B cell (primary cell): ENCODE measurements around the gene HOXA9. TPM values are rescaled to one million over a fixed set of nuclear protein-coding genes. Genes with fewer than 3 reads are reported as not detected.
A peak's percentile ranks its signal among the peaks of the same experiment; 100 is the strongest.

Source experiments
- ATAC-seq: fragments of 200-7000 bp; cut with Tn5 transposase; one replicate; pipeline ENCODE4 v1.10.0; 2021; ENCODE audit warnings: low read depth, mild to moderate bottlenecking, moderate number of reproducible peaks, moderate library complexity
- CTCF ChIA-PET: fragments of 350-600 bp; sonication (Branson Sonifier 250); formaldehyde crosslinking; loops from one replicate; lab custom pipeline; 2021; ENCODE audit warnings: antibody characterized with exemption, inconsistent platforms; lab: Charles Lee
- POLR2A ChIA-PET: fragments of 350-600 bp; sonication (Branson Sonifier 250); formaldehyde crosslinking; loops from one replicate; lab custom pipeline; 2021; ENCODE audit warnings: antibody characterized with exemption; lab: Charles Lee
- DNase-seq: peaks from one replicate; pipeline ENCODE4 v3.0.0; 2013
- H2AFZ ChIP-seq: 2 replicates; pipeline ENCODE4 v1.6.1; 2012; ENCODE audit warnings: mild to moderate bottlenecking, low read depth, low read length; ENCODE audit not compliant: insufficient read depth, poor library complexity, severe bottlenecking
- H3K27ac ChIP-seq, 2 donors: 1 replicate in 1 of 2; 2 replicates in 1 of 2; pipeline ENCODE4 v1.5.1; 2012 to 2013; ENCODE audit warnings: low read length in 2 of 2, mild to moderate bottlenecking in 2 of 2, moderate library complexity in 1 of 2
- H3K27me3 ChIP-seq, 4 experiments: fragments of 200-600 bp in 1 of 4; sonication (generic) in 1 of 4; replicated peaks in 1 of 4; 1 replicate in 2 of 4; 2 replicates in 2 of 4; pipeline versions ENCODE4 v1.6.1 to v1.7.0; 2013 to 2016; ENCODE audit warnings: low read length in 3 of 4, mild to moderate bottlenecking in 2 of 4, mixed read lengths in 1 of 4, moderate library complexity in 1 of 4; ENCODE audit not compliant: insufficient read depth in 4 of 4, control insufficient read depth in 3 of 4; ENCODE audit errors: control extremely low read depth in 1 of 4
- H3K36me3 ChIP-seq, 2 experiments: replicated peaks in 1 of 2; 1 replicate in 1 of 2; 2 replicates in 1 of 2; pipeline versions ENCODE4 v1.6.1 to v1.7.1; 2013; ENCODE audit warnings: low read length in 1 of 2; ENCODE audit not compliant: insufficient read depth in 2 of 2, control insufficient read depth in 1 of 2; ENCODE audit errors: control extremely low read depth in 1 of 2, extremely low read depth in 1 of 2
- H3K4me1 ChIP-seq, 2 donors: fragments of 200-600 bp in 1 of 2; sonication (generic) in 1 of 2; 1 replicate in 1 of 2; 2 replicates in 1 of 2; pipeline versions ENCODE4 v1.5.1 to v1.6.1; 2013 to 2017; ENCODE audit warnings: low read length in 2 of 2; ENCODE audit not compliant: control insufficient read depth in 2 of 2, insufficient read depth in 2 of 2
- H3K4me2 ChIP-seq: replicated peaks from 2 replicates; pipeline ENCODE3; 2012; ENCODE audit warnings: mild to moderate bottlenecking, low read depth, low read length; ENCODE audit not compliant: poor library complexity, severe bottlenecking
- H3K4me3 ChIP-seq, 5 experiments: fragments of 200-600 bp in 1 of 5; sonication (generic) in 1 of 5; 1 replicate in 3 of 5; 2 replicates in 2 of 5; pipeline versions ENCODE4 v1.5.1 to v1.7.0; 2011 to 2016; ENCODE audit warnings: low read length in 4 of 5, mild to moderate bottlenecking in 4 of 5, low read depth in 2 of 5, control low read depth in 1 of 5, moderate library complexity in 1 of 5; ENCODE audit not compliant: insufficient read depth in 1 of 5; ENCODE audit errors: control extremely low read depth in 1 of 5, extremely low read depth in 1 of 5
- H3K79me2 ChIP-seq: fragments of 200-600 bp; sonication (generic); one replicate; pipeline ENCODE4 v1.6.0; 2016; ENCODE audit warnings: low read length; ENCODE audit not compliant: control insufficient read depth, insufficient read depth
- H3K9ac ChIP-seq: fragments of 200-600 bp; sonication (generic); 2 replicates; pipeline ENCODE4 v1.6.1; 2017; ENCODE audit warnings: mild to moderate bottlenecking, low read length, moderate library complexity
- H3K9me3 ChIP-seq, 3 donors: one replicate each; pipeline versions ENCODE4 v1.6.1 to v1.7.1; 2013; ENCODE audit warnings: low read length in 2 of 3; ENCODE audit not compliant: control insufficient read depth in 2 of 3, insufficient read depth in 1 of 3; ENCODE audit errors: control extremely low read depth in 1 of 3
- H4K20me1 ChIP-seq: 2 replicates; pipeline ENCODE4 v1.6.0; 2012; ENCODE audit warnings: mild to moderate bottlenecking, low read length; ENCODE audit not compliant: insufficient read depth, control insufficient read depth, poor library complexity, severe bottlenecking
- H3K27ac Mint-ChIP-seq: one replicate; pipeline ENCODE4 v1.8.0; 2021; ENCODE audit warnings: mixed read lengths
- H3K27me3 Mint-ChIP-seq: one replicate; pipeline ENCODE4 v1.8.0; 2021; ENCODE audit warnings: mixed read lengths
- H3K4me1 Mint-ChIP-seq: one replicate; pipeline ENCODE4 v1.8.0; 2021; ENCODE audit warnings: mixed read lengths
- H3K4me3 Mint-ChIP-seq: one replicate; pipeline ENCODE4 v1.8.0; 2021; ENCODE audit warnings: mixed read lengths
- H3K9me3 Mint-ChIP-seq: one replicate; pipeline ENCODE4 v1.8.0; 2022; ENCODE audit warnings: mixed read lengths; ENCODE audit not compliant: insufficient read depth
- CTCF ChIP-seq: fragments of 200-600 bp; IDR thresholded peaks from one replicate; pipeline ENCODE4 v1.8.0; 2022; ENCODE audit warnings: antibody characterized with exemption, mild to moderate bottlenecking
- EZH2 ChIP-seq: IDR thresholded peaks from 2 replicates; pipeline ENCODE4 v1.6.1; 2012; ENCODE audit warnings: borderline replicate concordance, low read depth, mild to moderate bottlenecking, moderate library complexity, low read length; ENCODE audit not compliant: insufficient read depth, poor library complexity, severe bottlenecking
- WGBS: methylation state at CpG from one replicate; pipeline ENCODE4 v1.1.5; 2013; ENCODE audit warnings: missing lambda C conversion rate; ENCODE audit not compliant: insufficient coverage; 5-methylcytosine and 5-hydroxymethylcytosine counted together
- intact Hi-C: fragments of 100-400 bp; cut with micrococcal nuclease; formaldehyde crosslinking; loops from one replicate; pipeline ENCODE4 v1.10.0; 2022
- polyA plus RNA-seq: library from polyadenylated mRNA; depleted of rRNA; stranded (reverse); fragments of >200 nt; gene quantifications from 2 replicates; pipeline ENCODE4 v1.2.3, GENCODE V29; 2012
- total RNA-seq, 2 donors: library from RNA; stranded (reverse); fragments of 120-200 nt in 1 of 2; gene quantifications; 1 replicate in 1 of 2; 2 replicates in 1 of 2; pipeline versions ENCODE4 v1.2.3 to v1.2.4, GENCODE V29; 2013 to 2022

Gene HOXA9
- total and polyA plus RNA-seq, 2 donors (not counting 1 experiment from before 2014, with no cell fraction given), result 0.07 TPM; not detected in 1

DNA sequence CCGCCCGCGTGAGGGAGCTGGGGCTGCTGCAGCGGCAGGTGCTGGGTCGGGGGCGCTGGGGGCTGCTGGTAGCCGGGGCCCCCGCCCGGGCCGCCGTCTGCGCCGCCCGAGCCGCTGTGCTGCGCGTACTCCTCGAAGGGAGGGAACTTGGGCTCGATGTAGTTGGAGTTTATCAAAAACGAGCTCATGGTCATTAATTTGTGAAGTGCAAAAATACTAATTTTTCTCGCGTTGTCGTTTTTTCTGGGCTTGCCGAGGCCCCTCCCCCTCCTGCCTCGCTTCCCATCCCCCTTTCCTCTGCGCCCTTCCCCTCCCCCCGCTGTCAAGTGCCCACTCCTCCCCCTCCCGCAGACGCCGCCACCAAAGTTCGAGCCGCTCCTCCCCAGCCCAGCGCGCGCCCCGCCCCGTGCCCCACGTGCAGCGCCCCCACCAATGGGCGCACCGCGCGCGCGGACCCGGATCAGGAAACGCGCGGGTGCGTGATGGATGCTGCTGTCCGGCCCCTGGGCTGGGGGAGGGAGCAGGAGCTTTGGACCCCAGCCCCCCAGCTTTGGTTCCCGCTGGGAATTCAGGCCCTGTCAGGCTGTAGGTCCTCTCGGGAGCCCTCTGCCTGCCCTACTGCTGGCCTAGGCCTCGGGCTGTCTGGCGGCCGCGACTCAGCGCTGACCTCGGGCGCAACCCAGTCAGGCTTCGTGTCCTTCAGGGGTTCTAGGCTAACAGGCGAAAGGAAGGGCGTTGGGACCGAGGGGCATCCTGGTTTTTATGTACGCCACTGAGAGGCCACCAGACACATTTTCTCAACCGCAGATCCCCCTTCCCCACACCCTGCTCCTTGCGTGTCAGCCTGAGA is 34.6 kb downstream of the HOXA9 start, which contains the start of gene HOXA4:
TSS of gene HOXA4 (minus strand) at position 218 of the 850 bp plus-strand sequence. CDS start at position 194, 24 bp downstream.
- Mint-ChIP-seq H3K4me1 (no peaks in the 10 kb centered on the region), H3K27me3 (peaks cover 65% of the 10 kb centered on the region), H3K9me3 (peaks cover 2% of the 10 kb centered on the region), H3K4me3 (peak within 1 kb of the TSS; percentile 80), H3K27ac (peak within 1 kb of the TSS; percentile 67)
- peak within 1 kb of the TSS; percentile 71 for H3K9ac ChIP-seq
- peak within 1 kb of the TSS; percentile 83 for H2AFZ ChIP-seq
- H3K4me1 ChIP-seq, result no peaks in the 10 kb centered on the region
- H3K9me3 ChIP-seq, result peaks cover 0 to 13% (median 0%) of the 10 kb centered on the region in 3 donors
- DNase-seq (peak; percentile 63), ATAC-seq (peak; percentile 93)
- peak within 1 kb of the TSS; percentile 48 to 72 (median 58) for H3K4me3 ChIP-seq
- WGBS, result 32% methylated on average over 45 of the region's 67 CpGs
- ChIA-PET POLR2A (no interaction called here), CTCF (interaction anchor here (0.9 to 1.3 kb wide), 4 partner anchors 12 to 30 kb away, joined by 3 to 5 read pairs (median 4); partner anchors contain the start of gene HOXA5)
- peaks cover 0 to 22% (median 5%) of the 10 kb centered on the region in 4 experiments for H3K27me3 ChIP-seq
- H3K79me2 ChIP-seq, result no peaks in the 10 kb centered on the region
- TF ChIP-seq CTCF (no peak), EZH2 (no peak)
- intact Hi-C loops, result loop anchor here (1.0 kb wide), 2 partner anchors 34 to 266 kb away; partner anchors contain the start of gene SKAP2
- no peaks in the 10 kb centered on the region for H3K36me3 ChIP-seq
- H3K4me2 ChIP-seq, result peak within 1 kb of the TSS; percentile 74
- peak within 1 kb of the TSS; percentile 54 to 57 for H3K27ac ChIP-seq
- H4K20me1 ChIP-seq, result no peaks in the 10 kb centered on the region
